ENCODE measurements around the gene TUT4. TPM values are rescaled to one million over a fixed set of nuclear protein-coding genes. Genes with fewer than 3 reads are reported as not detected.

TUT4 gene
- polyA plus RNA-seq, 3 donors = 4.3 to 24.2 (median 7.6) TPM

GRCh38 chr1:52523376-52523775 lies 29.5 kb downstream of the TUT4 start:
- intact Hi-C loops (cut with micrococcal nuclease) = no loop called here
- H3K36me3 Mint-ChIP-seq = peaks cover 24 to 28% of the 10 kb centered on the region in 2 donors
- no peaks in the 10 kb centered on the region for H3K9me3 Mint-ChIP-seq
- H3K4me3 ChIP-seq (replicated peaks in 1 of 3; ENCODE audit: low read depth in 2 of 3, low read length in 3 of 3) = no peak overlapping the region
- H4K20me1 ChIP-seq (ENCODE audit: insufficient read depth, low read length) = no peaks in the 10 kb centered on the region
- no peak overlapping the region for H3K4me2 ChIP-seq (replicated peaks; ENCODE audit: extremely low read depth, low read length, poor library complexity, severe bottlenecking)
- H3K4me1 Mint-ChIP-seq = peaks cover 6% of the 10 kb centered on the region
- H3K4me3 Mint-ChIP-seq = no peak overlapping the region
- no peak overlapping the region for H3K9ac ChIP-seq (ENCODE audit: insufficient read depth, low read length, poor library complexity, severe bottlenecking)
- no peaks in the 10 kb centered on the region for H3K27me3 Mint-ChIP-seq (ENCODE audit: low read depth in 3 of 3)
- no peaks in the 10 kb centered on the region for H3K9me3 ChIP-seq (replicated peaks in 1 of 2; ENCODE audit: control insufficient read depth in 1 of 2, insufficient read depth in 1 of 2, low read length in 2 of 2)
- H3K36me3 ChIP-seq (replicated peaks in 1 of 2; ENCODE audit: control insufficient read depth in 1 of 2, insufficient read depth in 2 of 2, low read length in 2 of 2) = peaks cover 11 to 27% of the 10 kb centered on the region in 2 donors
- no peak for DNase-seq
- H3K27ac ChIP-seq (ENCODE audit: low read depth in 1 of 2, low read length in 2 of 2) = no peak overlapping the region
- H3K27me3 ChIP-seq (ENCODE audit: control insufficient read depth in 2 of 2, insufficient read depth in 2 of 2, low read length in 2 of 2) = no peaks in the 10 kb centered on the region
- peaks cover 2% of the 10 kb centered on the region for H3K79me2 ChIP-seq (ENCODE audit: insufficient read depth, low read length)
- H2AFZ ChIP-seq (ENCODE audit: insufficient read depth, low read depth, low read length, poor library complexity, severe bottlenecking) = no peak overlapping the region
- H3K27ac Mint-ChIP-seq = no peak overlapping the region
- no CpG with 5 or more reads among the region's 3 CpGs for WGBS (ENCODE audit: insufficient coverage)
- H3K4me1 ChIP-seq (ENCODE audit: control insufficient read depth in 1 of 2, insufficient read depth in 2 of 2, low read length in 2 of 2) = no peaks in the 10 kb centered on the region
- TF ChIP-seq CTCF (IDR thresholded peaks at IDR 0.05) = no peak

- Mint-ChIP-seq H3K27me3 (ENCODE audit: low read depth in 3 of 3) (no peaks in the 10 kb centered on the region), H3K36me3 (peaks cover 22 to 24% of the 10 kb centered on the region in 2 donors), H3K27ac (no peak overlapping the region), H3K4me1 (peaks cover 7% of the 10 kb centered on the region), H3K9me3 (no peaks in the 10 kb centered on the region), H3K4me3 (no peak overlapping the region)
- no peak overlapping the region for H3K4me3 ChIP-seq (replicated peaks in 1 of 3; ENCODE audit: low read depth in 2 of 3, low read length in 3 of 3)
- no peak overlapping the region for H2AFZ ChIP-seq (ENCODE audit: insufficient read depth, low read depth, low read length, poor library complexity, severe bottlenecking)
- WGBS (ENCODE audit: insufficient coverage) = no CpG with 5 or more reads among the region's 2 CpGs
- peaks cover 3% of the 10 kb centered on the region for H3K79me2 ChIP-seq (ENCODE audit: insufficient read depth, low read length)
- no peaks in the 10 kb centered on the region for H4K20me1 ChIP-seq (ENCODE audit: insufficient read depth, low read length)
- peaks cover 9 to 21% of the 10 kb centered on the region in 2 donors for H3K36me3 ChIP-seq (replicated peaks in 1 of 2; ENCODE audit: control insufficient read depth in 1 of 2, insufficient read depth in 2 of 2, low read length in 2 of 2)
- intact Hi-C loops (cut with micrococcal nuclease) = no loop called here
- TF ChIP-seq CTCF (IDR thresholded peaks at IDR 0.05) = no peak
- H3K27ac ChIP-seq (ENCODE audit: low read depth in 1 of 2, low read length in 2 of 2) = no peak overlapping the region
- H3K9ac ChIP-seq (ENCODE audit: insufficient read depth, low read length, poor library complexity, severe bottlenecking) = no peak overlapping the region
- H3K9me3 ChIP-seq (replicated peaks in 1 of 2; ENCODE audit: control insufficient read depth in 1 of 2, insufficient read depth in 1 of 2, low read length in 2 of 2) = no peaks in the 10 kb centered on the region
- no peak for DNase-seq
- no peak overlapping the region for H3K4me2 ChIP-seq (replicated peaks; ENCODE audit: extremely low read depth, low read length, poor library complexity, severe bottlenecking)
- H3K4me1 ChIP-seq (ENCODE audit: control insufficient read depth in 1 of 2, insufficient read depth in 2 of 2, low read length in 2 of 2) = no peaks in the 10 kb centered on the region
- no peaks in the 10 kb centered on the region for H3K27me3 ChIP-seq (ENCODE audit: control insufficient read depth in 2 of 2, insufficient read depth in 2 of 2, low read length in 2 of 2)
Measured at GRCh38 chr1:52520148-52520547, 32.7 kb downstream of the TUT4 start.

All from CD14-positive monocyte (primary cell).